Caco-2 (cell line): ENCODE measurements around the gene DTX3. TPM values are rescaled to one million over a fixed set of nuclear protein-coding genes. Genes with fewer than 3 reads are reported as not detected.
A peak's percentile ranks its signal among the peaks of the same experiment; 100 is the strongest.

Experiments
- BruUV-seq: library from RNA; stranded (reverse); fragments of 400-500 nt; replicated peaks from 2 replicates; lab custom pipeline; 2021; lab: Mats Ljungman, UMichigan
- CTCF ChIA-PET: fragments of 300-600 bp; sonication (Branson Sonifier 250); formaldehyde crosslinking; loops from one replicate; lab custom pipeline; 2022; ENCODE audit warnings: antibody characterized with exemption; lab: Charles Lee
- POLR2A ChIA-PET: fragments of 300-600 bp; sonication (Branson Sonifier 250); formaldehyde crosslinking; loops from one replicate; lab custom pipeline; 2022; ENCODE audit warnings: antibody characterized with exemption; lab: Charles Lee
- DNase-seq, 2 experiments: peaks; one replicate each; pipeline versions ENCODE4 v3.0.0 to v3.0.0-alpha.2; 2020 to 2022
- H3K27me3 ChIP-seq: replicated peaks from 2 replicates; pipeline ENCODE4 v1.6.0; 2011; ENCODE audit warnings: low read length; ENCODE audit not compliant: control insufficient read depth, insufficient read depth
- H3K36me3 ChIP-seq: 2 replicates; pipeline ENCODE4 v1.5.1; 2011; ENCODE audit warnings: low read length; ENCODE audit not compliant: control insufficient read depth, insufficient read depth
- H3K4me1 ChIP-seq: fragments of 250-450 bp; sonication (Bioruptor Pico); 2 replicates; pipeline ENCODE4 v1.5.1; 2020; ENCODE audit warnings: mild to moderate bottlenecking
- H3K4me3 ChIP-seq: 2 replicates; pipeline ENCODE4 v1.5.1; 2011; ENCODE audit warnings: low read depth, mild to moderate bottlenecking, control low read depth, low read length
- H3K9me3 ChIP-seq: fragments of 250-450 bp; sonication (Bioruptor Pico); 2 replicates; pipeline ENCODE4 v1.5.1; 2020; ENCODE audit warnings: mild to moderate bottlenecking, moderate library complexity
- H3K27ac Mint-ChIP-seq: one replicate; pipeline ENCODE4 v1.8.0; 2022; ENCODE audit warnings: mixed read lengths; ENCODE audit not compliant: unreplicated experiment
- H3K27me3 Mint-ChIP-seq: one replicate; pipeline ENCODE4 v1.8.0; 2022; ENCODE audit warnings: mixed read lengths; ENCODE audit not compliant: insufficient read depth, unreplicated experiment
- H3K36me3 Mint-ChIP-seq: one replicate; pipeline ENCODE4 v1.8.0; 2022; ENCODE audit warnings: mild to moderate bottlenecking, mixed read lengths; ENCODE audit not compliant: insufficient read depth, unreplicated experiment
- H3K4me1 Mint-ChIP-seq: one replicate; pipeline ENCODE4 v1.8.0; 2022; ENCODE audit warnings: low read depth, mixed read lengths; ENCODE audit not compliant: unreplicated experiment
- H3K4me3 Mint-ChIP-seq: one replicate; pipeline ENCODE4 v1.8.0; 2022; ENCODE audit warnings: mild to moderate bottlenecking, moderate library complexity, mixed read lengths; ENCODE audit not compliant: unreplicated experiment
- H3K9me3 Mint-ChIP-seq: one replicate; pipeline ENCODE4 v1.8.0; 2022; ENCODE audit warnings: mixed read lengths; ENCODE audit not compliant: unreplicated experiment
- CTCF ChIP-seq, 2 experiments: fragments of 200-600 bp in 1 of 2; IDR thresholded peaks; 1 replicate in 1 of 2; 2 replicates in 1 of 2; pipeline versions ENCODE4 v1.5.1 to v1.8.0; 2011 to 2022; ENCODE audit warnings: antibody characterized with exemption in 1 of 2, control low read depth in 1 of 2, inconsistent platforms in 1 of 2, low read depth in 1 of 2, low read length in 1 of 2, mild to moderate bottlenecking in 1 of 2, moderate library complexity in 1 of 2; ENCODE audit not compliant: insufficient read depth in 1 of 2, severe bottlenecking in 1 of 2, unreplicated experiment in 1 of 2
- intact Hi-C: fragments of 100-400 bp; cut with micrococcal nuclease; formaldehyde crosslinking; loops from one replicate; pipeline ENCODE4 v1.10.0; 2022; ENCODE audit not compliant: unreplicated experiment
- total RNA-seq: library from RNA; stranded (reverse); gene quantifications from 2 replicates; pipeline ENCODE4 v1.2.3, GENCODE V29; 2022

Gene DTX3
- total RNA-seq, 1 experiment from 2014 or later: 20.4 TPM

- POLR2A ChIA-PET: no interaction called here
- Mint-ChIP-seq H3K36me3 (no peaks in the 10 kb centered on the region), H3K4me1 (peaks cover 7% of the 10 kb centered on the region), H3K27ac (no peak overlapping the region), H3K4me3 (no peak overlapping the region), H3K9me3 (no peaks in the 10 kb centered on the region), H3K27me3 (peaks cover 19% of the 10 kb centered on the region)
- no peak for TF ChIP-seq CTCF (IDR thresholded peaks at IDR 0.05; ENCODE audit: insufficient read depth in 1 of 2, low read depth in 1 of 2, low read length in 1 of 2, severe bottlenecking in 1 of 2, unreplicated experiment in 1 of 2)
- Histone ChIP-seq H3K4me3 (no peak overlapping the region), H3K4me1 (no peaks in the 10 kb centered on the region; the same call in 1 of the 2 replicates), H3K27me3 (peaks cover 4% of the 10 kb centered on the region), H3K36me3 (no peaks in the 10 kb centered on the region), H3K9me3 (no peaks in the 10 kb centered on the region)
- no TSS peak for BruUV-seq
- no peak for DNase-seq
- CTCF ChIA-PET: interaction anchor here (3.0 kb wide), 1 partner anchor 36 kb away, joined by 20 read pairs; no protein-coding TSS in a partner anchor
- intact Hi-C loops: no loop called here
These were observed 14.4 kb downstream of the DTX3 start for GRCh38 chr12:57618966-57619433.

GRCh38 chr12:57619434-57620244 is 15.0 kb downstream of the DTX3 start:
- Mint-ChIP-seq H3K4me3 (no peak overlapping the region), H3K27me3 (peaks cover 23% of the 10 kb centered on the region), H3K4me1 (peaks cover 7% of the 10 kb centered on the region), H3K27ac (no peak overlapping the region), H3K9me3 (no peaks in the 10 kb centered on the region), H3K36me3 (no peaks in the 10 kb centered on the region)
- Histone ChIP-seq H3K27me3 (peaks cover 4% of the 10 kb centered on the region), H3K4me3 (no peak overlapping the region), H3K4me1 (no peaks in the 10 kb centered on the region; the same call in 1 of the 2 replicates), H3K36me3 (no peaks in the 10 kb centered on the region), H3K9me3 (no peaks in the 10 kb centered on the region)
- intact Hi-C loops: loop anchor here (5.0 kb wide), 1 partner anchor 97 kb away; the partner anchor contains the start of genes DDIT3 and MBD6
- ChIA-PET CTCF (interaction anchor here (1.7 to 3.0 kb wide), 2 partner anchors 35 to 36 kb away, joined by 10 to 20 read pairs; no protein-coding TSS in a partner anchor), POLR2A (no interaction called here)
- TF ChIP-seq CTCF (IDR thresholded peaks at IDR 0.05; ENCODE audit: insufficient read depth in 1 of 2, low read depth in 1 of 2, low read length in 1 of 2, severe bottlenecking in 1 of 2, unreplicated experiment in 1 of 2): no peak
- no TSS peak for BruUV-seq
- DNase-seq: no peak

GRCh38 chr12:57620245-57620935 is 15.8 kb downstream of the DTX3 start:
- BruUV-seq: no TSS peak
- Histone ChIP-seq H3K9me3 (no peaks in the 10 kb centered on the region), H3K36me3 (no peaks in the 10 kb centered on the region), H3K27me3 (peaks cover 4% of the 10 kb centered on the region), H3K4me3 (no peak overlapping the region), H3K4me1 (no peaks in the 10 kb centered on the region; the same call in 1 of the 2 replicates)
- Mint-ChIP-seq H3K27me3 (peaks cover 26% of the 10 kb centered on the region), H3K27ac (no peak overlapping the region), H3K4me3 (peak overlapping the region; percentile 75), H3K9me3 (no peaks in the 10 kb centered on the region), H3K36me3 (no peaks in the 10 kb centered on the region), H3K4me1 (peaks cover 7% of the 10 kb centered on the region)
- intact Hi-C loops: loop anchor here (5.0 kb wide), 1 partner anchor 98 kb away; the partner anchor contains the start of genes DDIT3 and MBD6
- CTCF ChIA-PET: interaction anchor here (0.8 to 3.0 kb wide), 4 partner anchors 12 to 41 kb away, joined by 3 to 20 read pairs (median 6); partner anchors contain the start of gene B4GALNT1
- no peak for TF ChIP-seq CTCF (IDR thresholded peaks at IDR 0.05; ENCODE audit: insufficient read depth in 1 of 2, low read depth in 1 of 2, low read length in 1 of 2, severe bottlenecking in 1 of 2, unreplicated experiment in 1 of 2)
- DNase-seq: no peak
- POLR2A ChIA-PET: no interaction called here
